ENCODE data around the gene TTPAL.

DNA sequence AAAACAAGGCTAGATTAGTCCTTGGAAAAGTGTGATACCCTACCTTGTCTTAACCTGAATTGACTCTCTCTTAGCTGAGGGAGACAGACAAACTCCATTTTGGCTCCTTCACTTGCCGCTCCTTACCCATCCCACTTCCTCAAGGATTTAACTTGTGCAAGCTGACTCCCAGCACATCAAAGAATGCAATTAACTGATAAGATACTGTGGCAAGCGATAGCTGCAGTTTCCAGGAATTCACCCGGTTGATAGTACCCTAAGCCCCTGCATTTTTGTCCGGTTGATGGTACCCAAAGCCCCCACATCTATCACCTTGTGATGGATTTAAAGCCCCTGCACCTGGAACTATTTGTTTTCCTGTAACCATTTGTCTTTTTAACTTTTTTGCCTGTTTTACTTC lies 48.1 kb downstream of the TTPAL start:
- TF ChIP-seq, protein P1, sequence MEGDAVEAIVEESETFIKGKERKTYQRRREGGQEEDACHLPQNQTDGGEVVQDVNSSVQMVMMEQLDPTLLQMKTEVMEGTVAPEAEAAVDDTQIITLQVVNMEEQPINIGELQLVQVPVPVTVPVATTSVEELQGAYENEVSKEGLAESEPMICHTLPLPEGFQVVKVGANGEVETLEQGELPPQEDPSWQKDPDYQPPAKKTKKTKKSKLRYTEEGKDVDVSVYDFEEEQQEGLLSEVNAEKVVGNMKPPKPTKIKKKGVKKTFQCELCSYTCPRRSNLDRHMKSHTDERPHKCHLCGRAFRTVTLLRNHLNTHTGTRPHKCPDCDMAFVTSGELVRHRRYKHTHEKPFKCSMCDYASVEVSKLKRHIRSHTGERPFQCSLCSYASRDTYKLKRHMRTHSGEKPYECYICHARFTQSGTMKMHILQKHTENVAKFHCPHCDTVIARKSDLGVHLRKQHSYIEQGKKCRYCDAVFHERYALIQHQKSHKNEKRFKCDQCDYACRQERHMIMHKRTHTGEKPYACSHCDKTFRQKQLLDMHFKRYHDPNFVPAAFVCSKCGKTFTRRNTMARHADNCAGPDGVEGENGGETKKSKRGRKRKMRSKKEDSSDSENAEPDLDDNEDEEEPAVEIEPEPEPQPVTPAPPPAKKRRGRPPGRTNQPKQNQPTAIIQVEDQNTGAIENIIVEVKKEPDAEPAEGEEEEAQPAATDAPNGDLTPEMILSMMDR (IDR thresholded peaks at IDR 0.05; ENCODE audit: low read depth, low read length, poor library complexity, severe bottlenecking) = no peak
- TF ChIP-seq EZH2phosphoT487 (IDR thresholded peaks at IDR 0.05; ENCODE audit: borderline replicate concordance, low read length) = no peak

Data from DOHH2 (cell line).